Naive B cell (primary cell): ENCODE data around the gene ADORA2A. TPM values are rescaled to one million over a fixed set of nuclear protein-coding genes. Genes with fewer than 3 reads are reported as not detected.
"Not testable (repeated sequence)": the region's sequence is repeated elsewhere in the genome, so short reads cannot be mapped to it uniquely, and the experiment has no call there.

Source experiments
- ATAC-seq, 2 donors: fragments of 150-1000 bp; cut with Tn5 transposase; 2 replicates each; pipeline ENCODE4 v1.10.0; 2021; ENCODE audit warnings: low read depth in 2 of 2, mild to moderate bottlenecking in 2 of 2, moderate library complexity in 2 of 2
- DNase-seq: peaks from one replicate; pipeline ENCODE4 v3.0.0; 2022
- H3K27ac Mint-ChIP-seq, 6 donors: one replicate each; pipeline ENCODE4 v1.8.0; 2020 to 2022; ENCODE audit warnings: mild to moderate bottlenecking in 6 of 6, mixed read lengths in 6 of 6, moderate library complexity in 5 of 6, inconsistent platforms in 2 of 6
- H3K27me3 Mint-ChIP-seq, 3 donors: one replicate each; pipeline ENCODE4 v1.8.0; 2021 to 2022; ENCODE audit warnings: mixed read lengths in 3 of 3, mild to moderate bottlenecking in 1 of 3
- H3K36me3 Mint-ChIP-seq, 2 donors: one replicate each; pipeline ENCODE4 v1.8.0; 2020 to 2022; ENCODE audit warnings: mixed read lengths in 2 of 2, inconsistent platforms in 1 of 2, mild to moderate bottlenecking in 1 of 2
- H3K4me1 Mint-ChIP-seq, 3 donors: one replicate each; pipeline ENCODE4 v1.8.0; 2020 to 2022; ENCODE audit warnings: mixed read lengths in 3 of 3, inconsistent platforms in 1 of 3, mild to moderate bottlenecking in 1 of 3, moderate library complexity in 1 of 3
- H3K4me3 Mint-ChIP-seq, 8 donors: one replicate each; pipeline ENCODE4 v1.8.0; 2020 to 2022; ENCODE audit warnings: mild to moderate bottlenecking in 8 of 8, mixed read lengths in 8 of 8, moderate library complexity in 8 of 8, inconsistent platforms in 2 of 8
- H3K9me3 Mint-ChIP-seq, 7 donors: one replicate each; pipeline ENCODE4 v1.8.0; 2020 to 2022; ENCODE audit warnings: mixed read lengths in 7 of 7, mild to moderate bottlenecking in 5 of 7, inconsistent platforms in 2 of 7, moderate library complexity in 1 of 7
- polyA plus RNA-seq, 6 donors: library from polyadenylated mRNA; unstranded; fragments of 300-500 nt; fragmentation: Illumina TruSeq; gene quantifications; one replicate each; pipeline ENCODE4 v1.2.3, GENCODE V29; 2021; ENCODE audit warnings: low read depth in 6 of 6

Gene ADORA2A
- polyA plus RNA-seq, 6 donors from 2014 or later: 43.9 to 79.9 (median 52.5) TPM

DNA sequence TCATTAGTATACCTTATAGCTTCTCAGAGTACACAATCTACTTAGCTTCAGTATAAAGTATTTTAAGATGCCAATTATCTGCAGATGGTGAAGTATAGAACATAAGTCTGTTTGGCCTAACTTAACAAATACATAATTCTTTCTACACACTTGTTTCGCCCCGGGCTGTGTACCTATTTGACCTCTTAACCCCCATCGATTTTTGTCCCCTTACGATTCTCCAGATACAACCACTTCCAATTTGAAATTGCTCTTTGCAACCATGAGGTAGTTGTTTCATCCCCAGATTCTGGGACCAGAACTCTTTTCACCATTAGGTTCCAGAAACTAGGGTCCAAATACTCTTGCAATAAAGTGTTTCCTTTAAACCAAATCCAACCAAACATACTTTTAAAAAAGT lies 57.8 kb downstream of the ADORA2A start:
- Mint-ChIP-seq H3K9me3 (peaks cover 0 to 4% (median 0%) of the 10 kb centered on the region in 7 donors), H3K27me3 (peaks cover 0 to 13% (median 12%) of the 10 kb centered on the region in 3 donors), H3K4me3 (no peak overlapping the region), H3K27ac (no peak overlapping the region), H3K4me1 (peaks cover 0 to 3% (median 0%) of the 10 kb centered on the region in 3 donors), H3K36me3 (no peaks in the 10 kb centered on the region)
- no peak for DNase-seq
- no peak for ATAC-seq

DNA sequence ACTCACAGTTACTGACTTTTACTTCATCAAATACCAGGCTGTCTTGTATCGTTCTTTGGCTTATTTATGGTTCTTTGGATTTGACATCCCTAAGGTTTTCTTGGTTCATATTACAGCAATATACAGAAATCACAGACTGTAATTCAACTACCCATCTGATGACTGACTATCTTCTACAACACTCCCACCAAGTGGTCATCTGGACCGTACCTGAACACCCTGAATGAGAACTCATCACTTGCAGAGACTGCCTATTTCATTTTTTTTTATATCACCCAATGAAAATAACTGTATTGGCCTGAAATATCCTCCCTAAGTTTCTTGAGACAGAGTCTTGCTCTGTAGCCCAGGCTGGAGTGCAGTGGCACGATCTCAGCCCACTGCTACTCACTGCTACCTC lies 58.2 kb downstream of the ADORA2A start:
- peak; percentile 85 to 91 for ATAC-seq
- Mint-ChIP-seq H3K9me3 (peaks cover 0 to 4% (median 0%) of the 10 kb centered on the region in 7 donors), H3K4me1 (peaks cover 0 to 3% (median 0%) of the 10 kb centered on the region in 3 donors), H3K36me3 (no peaks in the 10 kb centered on the region), H3K27me3 (peaks cover 0 to 13% (median 12%) of the 10 kb centered on the region in 3 donors), H3K27ac (peak overlapping the region in 1 of 6 donors; percentile 7), H3K4me3 (no peak overlapping the region)
- DNase-seq: peak; percentile 51

DNA sequence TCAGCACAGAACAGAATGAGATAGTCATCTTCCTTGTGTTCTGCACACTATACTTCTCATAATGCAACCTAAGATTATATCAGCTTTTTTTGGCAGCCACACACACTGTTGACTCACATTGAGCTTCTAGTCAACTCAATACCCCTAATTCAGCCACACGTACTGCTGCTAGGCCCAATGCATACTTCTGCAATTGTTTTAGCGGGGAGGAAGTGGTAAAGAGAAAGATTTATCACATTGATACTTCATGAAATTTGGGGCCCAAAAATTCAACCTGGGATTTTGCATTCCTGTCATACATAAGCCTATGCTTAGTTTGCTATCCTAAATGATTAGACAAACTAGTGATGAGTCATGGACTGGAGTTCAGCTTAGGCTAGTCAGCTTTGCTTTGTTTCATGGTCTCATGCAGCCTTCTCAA lies 59.1 kb downstream of the ADORA2A start:
- Mint-ChIP-seq H3K4me3 (no peak overlapping the region), H3K9me3 (peaks cover 0 to 4% (median 0%) of the 10 kb centered on the region in 7 donors), H3K4me1 (peaks cover 0 to 3% (median 0%) of the 10 kb centered on the region in 3 donors), H3K27me3 (peaks cover 8 to 17% (median 17%) of the 10 kb centered on the region in 3 donors), H3K36me3 (no peaks in the 10 kb centered on the region), H3K27ac (peak overlapping the region in 1 of 6 donors; percentile 90)
- ATAC-seq (no peak), DNase-seq (no peak)

DNA sequence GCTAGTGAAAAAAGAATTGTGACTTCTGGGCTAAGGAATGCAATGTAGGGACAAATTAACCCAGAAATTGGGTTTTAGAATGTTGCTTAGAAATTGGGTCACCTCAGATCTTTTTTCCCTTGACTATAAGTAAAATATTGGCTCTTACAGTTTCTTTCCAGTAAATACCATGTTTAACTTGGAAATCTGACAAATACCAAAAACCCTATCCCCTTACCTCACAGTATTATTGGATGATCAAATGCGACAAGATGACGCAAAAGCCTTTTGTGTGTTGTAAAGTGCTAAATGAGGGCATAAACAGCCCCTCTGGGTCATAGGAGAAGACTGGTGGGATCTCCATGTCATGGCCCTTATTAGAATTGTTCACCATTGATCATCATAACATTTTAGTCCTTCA lies 61.6 kb downstream of the ADORA2A start:
- peaks cover 0 to 4% (median 0%) of the 10 kb centered on the region in 7 donors for H3K9me3 Mint-ChIP-seq
- H3K4me1 Mint-ChIP-seq: peaks cover 0 to 4% (median 0%) of the 10 kb centered on the region in 3 donors
- H3K36me3 Mint-ChIP-seq: peaks cover 5 to 9% of the 10 kb centered on the region in 2 donors
- no peak overlapping the region for H3K4me3 Mint-ChIP-seq
- ATAC-seq: no peak
- H3K27ac Mint-ChIP-seq: no peak overlapping the region
- no peak for DNase-seq
- H3K27me3 Mint-ChIP-seq: peaks cover 26 to 34% (median 29%) of the 10 kb centered on the region in 3 donors

DNA sequence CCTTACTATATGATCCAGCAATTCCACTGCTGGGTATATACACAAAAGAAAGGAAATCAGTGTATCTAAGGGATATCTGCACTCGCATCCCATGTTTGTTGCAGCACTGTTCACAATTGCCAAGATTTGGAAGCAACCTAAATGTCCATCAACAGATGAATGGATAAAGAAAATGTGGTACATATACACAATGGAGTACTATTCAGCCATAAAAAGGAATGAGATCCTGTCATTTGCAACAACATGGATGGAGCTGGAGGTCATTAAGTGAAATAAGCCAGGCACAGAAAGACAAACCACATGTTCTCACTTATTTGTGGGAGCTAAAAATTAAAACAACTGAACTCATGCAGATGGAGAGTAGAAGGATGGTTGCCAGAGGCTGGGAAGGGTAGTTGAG lies 62.0 kb downstream of the ADORA2A start:
- ATAC-seq, H3K4me3 Mint-ChIP-seq, DNase-seq, H3K4me1 Mint-ChIP-seq, H3K9me3 Mint-ChIP-seq, H3K27ac Mint-ChIP-seq, H3K36me3 Mint-ChIP-seq: not testable (repeated sequence)
- H3K27me3 Mint-ChIP-seq: peaks cover 26 to 31% (median 26%) of the 10 kb centered on the region in 3 donors

Other genes with a start within 250 kb of the ADORA2A start
- gene SUSD2, start 246.1 kb upstream of the ADORA2A start, polyA plus RNA-seq: under 1 TPM in 1 of 6 donors, not detected in 5; 0.09 TPM
- not detected for gene GGT5, start 182.5 kb upstream of the ADORA2A start, polyA plus RNA-seq
- 10 to 100 TPM in 3 of 6 donors, 1 to 10 TPM in 3; 1.7 to 29.4 (median 9.7) TPM for gene SPECC1L, start 156.8 kb upstream of the ADORA2A start, polyA plus RNA-seq
- under 1 TPM in 5 of 6 donors, not detected in 1; 0.08 to 0.90 (median 0.20) TPM for gene UPB1, start 67.7 kb downstream of the ADORA2A start, polyA plus RNA-seq
- gene GUCD1, start 127.5 kb downstream of the ADORA2A start, polyA plus RNA-seq: 100 to 1,000 TPM; 374 to 564 (median 422) TPM
- 100 to 1,000 TPM in 4 of 6 donors, 10 to 100 TPM in 2; 73.1 to 141 (median 132) TPM for gene SNRPD3, start 128.4 kb downstream of the ADORA2A start, polyA plus RNA-seq
- under 1 TPM in 2 of 6 donors, not detected in 4; 0.32 TPM for gene LRRC75B, start 165.5 kb downstream of the ADORA2A start, polyA plus RNA-seq
- under 1 TPM in 4 of 6 donors, not detected in 2; 0.17 to 0.90 (median 0.70) TPM for gene GGT1, start 175.6 kb downstream of the ADORA2A start, polyA plus RNA-seq